HepG2 (cell line): Measurements from ENCODE around the gene BCLAF1. TPM values are rescaled to one million over a fixed set of nuclear protein-coding genes. Genes with fewer than 3 reads are reported as not detected.

Experiments used
- BHLHE40 ChIP-seq: IDR thresholded peaks from 2 replicates; pipeline ENCODE4 v1.6.1; 2011; ENCODE audit warnings: low read length, improper control_type of control experiment
- CREB1 ChIP-seq, 2 experiments: fragments of 450-650 bp in 1 of 2; IDR thresholded peaks; 2 replicates each; pipeline ENCODE4 v1.6.1; 2016 to 2017; ENCODE audit warnings: control low read depth in 1 of 2, mild to moderate bottlenecking in 1 of 2, missing compliant biosample characterization in 1 of 2, missing genetic modification characterization in 1 of 2
- CREM ChIP-seq, 2 experiments: sonication (generic) in 1 of 2; formaldehyde crosslinking in 1 of 2; IDR thresholded peaks; 2 replicates each; pipeline versions ENCODE4 v1.4.0 to v1.6.1; 2016 to 2020; ENCODE audit warnings: antibody characterized with exemption in 1 of 2, mild to moderate bottlenecking in 1 of 2, missing genetic modification reagents in 1 of 2
- ELF3 ChIP-seq: IDR thresholded peaks from 2 replicates; pipeline ENCODE4 v1.6.1; 2016; ENCODE audit warnings: missing genetic modification reagents, missing compliant biosample characterization
- MBD4 ChIP-seq: IDR thresholded peaks from 2 replicates; pipeline ENCODE4 v1.6.1; 2012; ENCODE audit warnings: low read length, inconsistent platforms, borderline replicate concordance
- MTF1 ChIP-seq: sonication (generic); formaldehyde crosslinking; IDR thresholded peaks from 2 replicates; pipeline ENCODE4 v1.5.0; 2020; ENCODE audit warnings: missing genetic modification reagents
- ONECUT2 ChIP-seq: sonication (generic); formaldehyde crosslinking; IDR thresholded peaks from 2 replicates; pipeline ENCODE4 v1.4.0; 2020; ENCODE audit warnings: missing genetic modification reagents
- SAP130 ChIP-seq: IDR thresholded peaks from 2 replicates; pipeline ENCODE4 v1.6.1; 2016; ENCODE audit warnings: low read depth
- TP53 ChIP-seq: sonication (generic); formaldehyde crosslinking; conservative IDR thresholded peaks from 2 replicates; pipeline ENCODE4 v1.4.0; 2020; ENCODE audit warnings: missing genetic modification reagents
- ZFY ChIP-seq: sonication (generic); formaldehyde crosslinking; IDR thresholded peaks from 2 replicates; pipeline ENCODE4 v1.4.0; 2020; ENCODE audit warnings: missing genetic modification reagents
- ZNF160 ChIP-seq: sonication (generic); formaldehyde crosslinking; IDR thresholded peaks from 2 replicates; pipeline ENCODE4 v1.8.0; 2022; ENCODE audit warnings: mild to moderate bottlenecking, inconsistent platforms, missing genetic modification reagents
- ZNF709 ChIP-seq: sonication (generic); formaldehyde crosslinking; IDR thresholded peaks from 2 replicates; pipeline ENCODE4 v1.5.0; 2020; ENCODE audit warnings: mild to moderate bottlenecking, missing genetic modification reagents
- ZNF841 ChIP-seq: sonication (generic); formaldehyde crosslinking; IDR thresholded peaks from 2 replicates; pipeline ENCODE4 v1.8.1; 2023; ENCODE audit warnings: missing genetic modification reagents, borderline replicate concordance
- polyA plus RNA-seq, 8 experiments: library from polyadenylated mRNA; depleted of rRNA in 3 of 8; stranded (reverse) in 7 of 8; unstranded in 1 of 8; fragments of >200 nt; fragmentation: Illumina TruSeq in 4 of 8; extraction: Trizol in 4 of 8; gene quantifications; 2 replicates each; pipeline versions ENCODE4 v1.2.1 to v1.2.3, GENCODE V29; 2011 to 2016; ENCODE audit warnings: low read depth in 4 of 8, missing spikeins in 1 of 8, mixed read lengths in 1 of 8; ENCODE audit not compliant: insufficient read depth in 1 of 8
- total RNA-seq, 5 experiments: library from RNA; depleted of rRNA; stranded (reverse); fragments of >200 nt; fragmentation: Illumina TruSeq; extraction: Trizol; gene quantifications; 2 replicates each; pipeline ENCODE4 v1.2.3, GENCODE V29; 2016; ENCODE audit warnings: low read depth in 1 of 5
- TF ChIP-seq, protein P1 (sequence below): sonication (generic); formaldehyde crosslinking; IDR thresholded peaks from 2 replicates; pipeline ENCODE4 v1.4.0; 2020; ENCODE audit warnings: missing genetic modification reagents, mild to moderate bottlenecking, borderline replicate concordance
- TF ChIP-seq, protein P2 (sequence below): IDR thresholded peaks from 2 replicates; pipeline ENCODE4 v1.6.1; 2016
- TF ChIP-seq, protein P3 (sequence below): sonication (generic); formaldehyde crosslinking; IDR thresholded peaks from 2 replicates; pipeline ENCODE4 v1.4.0; 2020; ENCODE audit warnings: mild to moderate bottlenecking, missing genetic modification reagents, borderline replicate concordance
- TF ChIP-seq, protein P4 (sequence below): sonication (generic); formaldehyde crosslinking; IDR thresholded peaks from 2 replicates; pipeline ENCODE4 v1.4.0; 2020; ENCODE audit warnings: mild to moderate bottlenecking, missing genetic modification reagents

BCLAF1 gene
- total and polyA plus RNA-seq, 2 of the 13 experiments (the other 11 are each of a cell fraction or from before 2014, with no cell fraction given): 55.3 to 292 TPM

DNA sequence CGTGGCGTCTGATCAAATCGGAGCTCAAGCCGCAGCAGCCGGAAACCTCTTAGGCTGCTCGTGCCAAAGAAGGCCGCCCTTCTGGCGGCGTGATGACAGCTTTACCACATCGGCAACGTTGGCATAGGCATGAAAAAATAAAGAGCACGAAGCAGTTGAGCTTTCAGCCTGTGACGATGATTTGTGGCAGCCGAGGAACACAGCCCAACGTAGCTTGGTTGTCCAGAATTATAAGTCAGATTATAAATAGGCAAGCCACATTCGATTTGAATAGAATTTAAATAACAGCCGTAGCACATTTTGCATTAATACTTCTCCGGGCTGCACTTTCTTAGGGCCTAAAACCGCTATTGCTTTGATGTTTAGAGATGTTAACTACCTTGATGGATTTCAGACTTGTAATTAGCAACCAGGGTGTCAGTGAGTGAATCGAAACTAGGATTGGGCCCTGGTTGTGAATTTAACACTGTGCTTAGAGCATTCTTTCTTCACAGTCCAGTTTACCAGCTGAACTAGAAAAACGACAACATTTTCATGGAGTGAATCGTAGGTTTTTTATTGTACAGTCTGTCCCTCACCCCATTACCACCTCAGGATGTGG lies 864 bp upstream of the BCLAF1 start (continued):
- TF ChIP-seq, protein P1, sequence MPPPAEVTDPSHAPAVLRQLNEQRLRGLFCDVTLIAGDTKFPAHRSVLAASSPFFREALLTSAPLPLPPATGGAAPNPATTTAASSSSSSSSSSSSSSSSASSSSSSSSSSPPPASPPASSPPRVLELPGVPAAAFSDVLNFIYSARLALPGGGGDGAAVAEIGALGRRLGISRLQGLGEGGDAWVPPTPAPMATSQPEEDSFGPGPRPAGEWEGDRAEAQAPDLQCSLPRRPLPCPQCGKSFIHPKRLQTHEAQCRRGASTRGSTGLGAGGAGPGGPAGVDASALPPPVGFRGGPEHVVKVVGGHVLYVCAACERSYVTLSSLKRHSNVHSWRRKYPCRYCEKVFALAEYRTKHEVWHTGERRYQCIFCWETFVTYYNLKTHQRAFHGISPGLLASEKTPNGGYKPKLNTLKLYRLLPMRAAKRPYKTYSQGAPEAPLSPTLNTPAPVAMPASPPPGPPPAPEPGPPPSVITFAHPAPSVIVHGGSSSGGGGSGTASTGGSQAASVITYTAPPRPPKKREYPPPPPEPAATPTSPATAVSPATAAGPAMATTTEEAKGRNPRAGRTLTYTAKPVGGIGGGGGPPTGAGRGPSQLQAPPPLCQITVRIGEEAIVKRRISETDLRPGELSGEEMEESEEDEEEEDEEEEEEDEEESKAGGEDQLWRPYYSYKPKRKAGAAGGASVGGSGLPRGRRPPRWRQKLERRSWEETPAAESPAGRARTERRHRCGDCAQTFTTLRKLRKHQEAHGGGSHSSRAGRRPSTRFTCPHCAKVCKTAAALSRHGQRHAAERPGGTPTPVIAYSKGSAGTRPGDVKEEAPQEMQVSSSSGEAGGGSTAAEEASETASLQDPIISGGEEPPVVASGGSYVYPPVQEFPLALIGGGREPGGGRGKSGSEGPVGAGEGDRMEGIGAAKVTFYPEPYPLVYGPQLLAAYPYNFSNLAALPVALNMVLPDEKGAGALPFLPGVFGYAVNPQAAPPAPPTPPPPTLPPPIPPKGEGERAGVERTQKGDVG (CRISPR knock-in tag): 0 out of 2 replicates have a peak, but pooled peaks have one; percentile 52
- TF ChIP-seq MBD4 (no peak), CREM (IDR thresholded peaks at IDR 0.05) (no peak), CREM (CRISPR knock-in tag; IDR thresholded peaks at IDR 0.05) (no peak), ZNF709 (CRISPR knock-in tag) (0 out of 2 replicates have a peak, but pooled peaks have one; percentile 9), ZNF841 (CRISPR knock-in tag) (peak; percentile 59; the same call in 1 of the 2 replicates), SAP130 (CRISPR knock-in tag) (peak; percentile 16; the same call in 1 of the 2 replicates), CREB1 (IDR thresholded peaks at IDR 0.05) (peak; percentile 22; the same call in 1 of the 2 replicates), CREB1 (CRISPR knock-in tag; IDR thresholded peaks at IDR 0.05) (no peak), ELF3 (CRISPR knock-in tag) (no peak), BHLHE40 (peak; percentile 61; the same call in 1 of the 2 replicates), ZNF160 (peak; percentile 73), ONECUT2 (CRISPR knock-in tag) (no peak; the same call in 1 of the 2 replicates), ZFY (peak; percentile 54), TP53 (CRISPR knock-in tag) (no peak; the same call in none of the 2 replicates), MTF1 (CRISPR knock-in tag) (0 out of 2 replicates have a peak, but pooled peaks have one; percentile 65)
- TF ChIP-seq, protein P2, sequence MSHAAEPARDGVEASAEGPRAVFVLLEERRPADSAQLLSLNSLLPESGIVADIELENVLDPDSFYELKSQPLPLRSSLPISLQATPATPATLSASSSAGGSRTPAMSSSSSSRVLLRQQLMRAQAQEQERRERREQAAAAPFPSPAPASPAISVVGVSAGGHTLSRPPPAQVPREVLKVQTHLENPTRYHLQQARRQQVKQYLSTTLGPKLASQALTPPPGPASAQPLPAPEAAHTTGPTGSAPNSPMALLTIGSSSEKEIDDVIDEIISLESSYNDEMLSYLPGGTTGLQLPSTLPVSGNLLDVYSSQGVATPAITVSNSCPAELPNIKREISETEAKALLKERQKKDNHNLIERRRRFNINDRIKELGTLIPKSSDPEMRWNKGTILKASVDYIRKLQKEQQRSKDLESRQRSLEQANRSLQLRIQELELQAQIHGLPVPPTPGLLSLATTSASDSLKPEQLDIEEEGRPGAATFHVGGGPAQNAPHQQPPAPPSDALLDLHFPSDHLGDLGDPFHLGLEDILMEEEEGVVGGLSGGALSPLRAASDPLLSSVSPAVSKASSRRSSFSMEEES (CRISPR knock-in tag): no peak
- TF ChIP-seq, protein P3, sequence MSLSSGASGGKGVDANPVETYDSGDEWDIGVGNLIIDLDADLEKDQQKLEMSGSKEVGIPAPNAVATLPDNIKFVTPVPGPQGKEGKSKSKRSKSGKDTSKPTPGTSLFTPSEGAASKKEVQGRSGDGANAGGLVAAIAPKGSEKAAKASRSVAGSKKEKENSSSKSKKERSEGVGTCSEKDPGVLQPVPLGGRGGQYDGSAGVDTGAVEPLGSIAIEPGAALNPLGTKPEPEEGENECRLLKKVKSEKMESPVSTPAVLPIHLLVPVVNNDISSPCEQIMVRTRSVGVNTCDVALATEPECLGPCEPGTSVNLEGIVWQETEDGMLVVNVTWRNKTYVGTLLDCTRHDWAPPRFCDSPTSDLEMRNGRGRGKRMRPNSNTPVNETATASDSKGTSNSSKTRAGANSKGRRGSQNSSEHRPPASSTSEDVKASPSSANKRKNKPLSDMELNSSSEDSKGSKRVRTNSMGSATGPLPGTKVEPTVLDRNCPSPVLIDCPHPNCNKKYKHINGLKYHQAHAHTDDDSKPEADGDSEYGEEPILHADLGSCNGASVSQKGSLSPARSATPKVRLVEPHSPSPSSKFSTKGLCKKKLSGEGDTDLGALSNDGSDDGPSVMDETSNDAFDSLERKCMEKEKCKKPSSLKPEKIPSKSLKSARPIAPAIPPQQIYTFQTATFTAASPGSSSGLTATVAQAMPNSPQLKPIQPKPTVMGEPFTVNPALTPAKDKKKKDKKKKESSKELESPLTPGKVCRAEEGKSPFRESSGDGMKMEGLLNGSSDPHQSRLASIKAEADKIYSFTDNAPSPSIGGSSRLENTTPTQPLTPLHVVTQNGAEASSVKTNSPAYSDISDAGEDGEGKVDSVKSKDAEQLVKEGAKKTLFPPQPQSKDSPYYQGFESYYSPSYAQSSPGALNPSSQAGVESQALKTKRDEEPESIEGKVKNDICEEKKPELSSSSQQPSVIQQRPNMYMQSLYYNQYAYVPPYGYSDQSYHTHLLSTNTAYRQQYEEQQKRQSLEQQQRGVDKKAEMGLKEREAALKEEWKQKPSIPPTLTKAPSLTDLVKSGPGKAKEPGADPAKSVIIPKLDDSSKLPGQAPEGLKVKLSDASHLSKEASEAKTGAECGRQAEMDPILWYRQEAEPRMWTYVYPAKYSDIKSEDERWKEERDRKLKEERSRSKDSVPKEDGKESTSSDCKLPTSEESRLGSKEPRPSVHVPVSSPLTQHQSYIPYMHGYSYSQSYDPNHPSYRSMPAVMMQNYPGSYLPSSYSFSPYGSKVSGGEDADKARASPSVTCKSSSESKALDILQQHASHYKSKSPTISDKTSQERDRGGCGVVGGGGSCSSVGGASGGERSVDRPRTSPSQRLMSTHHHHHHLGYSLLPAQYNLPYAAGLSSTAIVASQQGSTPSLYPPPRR (CRISPR knock-in tag): no peak
- TF ChIP-seq, protein P4, sequence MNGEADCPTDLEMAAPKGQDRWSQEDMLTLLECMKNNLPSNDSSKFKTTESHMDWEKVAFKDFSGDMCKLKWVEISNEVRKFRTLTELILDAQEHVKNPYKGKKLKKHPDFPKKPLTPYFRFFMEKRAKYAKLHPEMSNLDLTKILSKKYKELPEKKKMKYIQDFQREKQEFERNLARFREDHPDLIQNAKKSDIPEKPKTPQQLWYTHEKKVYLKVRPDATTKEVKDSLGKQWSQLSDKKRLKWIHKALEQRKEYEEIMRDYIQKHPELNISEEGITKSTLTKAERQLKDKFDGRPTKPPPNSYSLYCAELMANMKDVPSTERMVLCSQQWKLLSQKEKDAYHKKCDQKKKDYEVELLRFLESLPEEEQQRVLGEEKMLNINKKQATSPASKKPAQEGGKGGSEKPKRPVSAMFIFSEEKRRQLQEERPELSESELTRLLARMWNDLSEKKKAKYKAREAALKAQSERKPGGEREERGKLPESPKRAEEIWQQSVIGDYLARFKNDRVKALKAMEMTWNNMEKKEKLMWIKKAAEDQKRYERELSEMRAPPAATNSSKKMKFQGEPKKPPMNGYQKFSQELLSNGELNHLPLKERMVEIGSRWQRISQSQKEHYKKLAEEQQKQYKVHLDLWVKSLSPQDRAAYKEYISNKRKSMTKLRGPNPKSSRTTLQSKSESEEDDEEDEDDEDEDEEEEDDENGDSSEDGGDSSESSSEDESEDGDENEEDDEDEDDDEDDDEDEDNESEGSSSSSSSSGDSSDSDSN (CRISPR knock-in tag): peak; percentile 65
